Heart left ventricle (tissue), 13 donors: Measurements from ENCODE around the gene ZNF212.

ENCODE experiments used
- CTCF ChIP-seq, 12 donors: fragments of 200-600 bp; sonication (generic) in 4 of 12; IDR thresholded peaks; one replicate each; pipeline versions ENCODE4 v1.5.0 to v1.8.0; 2018 to 2022; ENCODE audit warnings: antibody characterized with exemption in 12 of 12, mild to moderate bottlenecking in 5 of 12
- POLR2A ChIP-seq, 2 donors: fragments of 450-650 bp; IDR thresholded peaks; one replicate each; pipeline ENCODE4 v1.6.1; 2017; ENCODE audit warnings: antibody characterized with exemption in 2 of 2, mild to moderate bottlenecking in 2 of 2, moderate library complexity in 2 of 2
- donor health status: ischemic (EF 13 %, LVEDD 7.1; RV severe dilation, severe dysfunction).
- donor health status: DM: no; HTN: yes; CAD: no.
- donor health status: DM: no; HTN: no; CAD: no.
- donor health status: ischemic (EF 25% LVEDD 6.9; RV normal size, moderate dysfunction).
- donor health status: ischemic (EF 25% LVEDD 5.7; RV mildly dilated, moderate dysfunction).
- donor health status: ischemic (EF 35%, LVEDD 5.7; RV mildly dilated, moderate dysfunction).
- donor health status: nonischemic (EF 11% LVEDD 7.7; RV severe dilation, severe dysfunction).
- donor health status: DM: yes; HTN: yes; CAD: no.
- donor health status: PGD.
- donor health status: ischemic (EF 29% LVEDD 5.4; RV normal size, mild dysfunction).
- donor health status: nonischemic (EF 23%, LVEDD 6.1; RV moderate dilation, normal function).

- TF ChIP-seq CTCF (IDR thresholded peaks at IDR 0.05) (no peak), POLR2A (IDR thresholded peaks at IDR 0.05) (no peak)
Measured at GRCh38 chr7:149248777-149249176, 9.3 kb downstream of the ZNF212 start.
